Stimulated activated CD8-positive, alpha-beta memory T cell treated with anti-CD3 and anti-CD28 coated beads, Interleukin-12 subunit alpha, Interleukin-12 subunit beta, amount 100 ng/mL, for 1 hour (primary cell): Measurements from ENCODE around the gene APPBP2.
"Not testable (repeated sequence)": the region's sequence is repeated elsewhere in the genome, so short reads cannot be mapped to it uniquely, and the experiment has no call there.

Experiments used
- DNase-seq: peaks from one replicate; pipeline ENCODE4 v3.0.0-alpha.2; 2020; ENCODE audit warnings: low read depth

APPBP2 gene

DNA sequence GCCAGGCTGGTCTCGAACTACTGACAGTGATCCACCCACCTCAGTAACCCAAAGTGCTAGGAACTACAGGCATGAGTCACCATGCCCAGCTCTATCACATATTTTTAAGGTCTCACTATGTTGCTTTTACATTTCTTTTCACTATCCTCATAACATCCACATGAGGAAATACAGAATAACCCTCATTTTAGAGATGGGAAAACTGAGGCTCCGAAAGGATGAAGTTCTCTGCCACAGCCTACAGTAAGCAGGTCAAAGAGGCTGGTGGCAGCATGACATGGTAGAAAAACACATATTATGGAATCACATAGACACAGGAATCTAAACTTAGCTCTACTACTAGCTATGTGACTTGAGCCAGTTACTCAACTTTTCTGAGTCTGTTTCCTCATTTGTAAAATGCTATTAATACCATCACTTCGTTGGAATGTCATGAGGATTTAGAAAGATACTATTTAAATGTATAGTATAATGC lies 32.2 kb downstream of the APPBP2 start:
- DNase-seq: no peak

DNA sequence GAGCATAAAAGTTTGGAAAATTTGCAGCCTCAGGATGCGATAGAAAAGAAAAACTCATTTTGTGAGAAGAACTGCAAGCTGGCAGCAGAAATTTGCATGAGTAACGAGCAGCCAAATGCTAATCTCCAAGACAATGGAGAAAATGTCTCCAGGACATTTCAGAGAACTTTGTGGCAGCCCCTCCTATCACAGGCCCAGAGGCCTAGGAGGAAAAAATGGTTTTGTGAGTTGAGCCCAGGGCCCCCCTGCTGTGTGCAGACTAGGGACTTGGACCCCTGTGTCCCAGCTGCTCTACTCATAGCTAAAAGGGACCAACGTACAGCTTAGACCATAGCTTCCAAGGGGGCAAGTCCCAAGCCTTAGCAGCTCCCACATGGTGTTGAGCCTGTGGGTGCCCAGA lies 34.3 kb downstream of the APPBP2 start:
- DNase-seq: no peak

DNA sequence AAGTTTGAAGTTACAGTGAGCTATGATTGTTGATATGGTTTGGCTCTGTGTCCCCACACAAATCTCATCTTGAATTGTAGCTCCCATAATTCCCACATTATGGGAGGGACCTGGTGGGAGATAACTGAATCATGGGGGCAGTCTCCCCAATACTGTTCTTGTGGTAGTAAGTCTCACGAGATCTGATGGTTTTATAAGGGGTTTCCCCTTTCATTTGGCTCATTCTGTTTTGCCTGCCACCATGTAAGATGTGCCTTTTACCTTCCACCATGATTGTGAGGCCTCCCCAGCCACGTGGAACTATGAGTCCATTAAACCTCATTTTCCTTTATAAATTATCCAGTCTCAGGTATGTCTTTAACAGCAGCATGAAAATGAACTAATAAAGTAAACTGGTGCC lies 35.4 kb downstream of the APPBP2 start:
- DNase-seq: not testable (repeated sequence)

DNA sequence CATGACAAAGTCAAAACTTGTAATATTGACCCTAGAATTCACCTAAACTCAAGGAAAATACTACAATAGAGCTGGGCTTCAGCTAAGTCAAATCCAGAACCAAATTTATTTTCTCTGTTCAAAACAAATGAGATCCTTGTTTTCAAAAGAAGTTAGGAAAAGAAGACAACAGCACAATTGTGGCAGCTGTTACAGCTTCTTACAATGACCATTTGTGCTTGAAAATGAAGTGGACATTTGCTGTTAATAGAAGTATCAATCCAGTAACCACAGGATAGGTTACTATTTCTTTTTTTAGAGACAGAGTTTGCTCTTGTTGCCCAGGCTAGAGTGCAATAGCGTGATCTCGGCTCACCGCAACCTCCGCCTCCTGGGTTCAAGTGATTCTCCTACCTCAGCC lies 44.4 kb downstream of the APPBP2 start:
- DNase-seq: no peak

DNA sequence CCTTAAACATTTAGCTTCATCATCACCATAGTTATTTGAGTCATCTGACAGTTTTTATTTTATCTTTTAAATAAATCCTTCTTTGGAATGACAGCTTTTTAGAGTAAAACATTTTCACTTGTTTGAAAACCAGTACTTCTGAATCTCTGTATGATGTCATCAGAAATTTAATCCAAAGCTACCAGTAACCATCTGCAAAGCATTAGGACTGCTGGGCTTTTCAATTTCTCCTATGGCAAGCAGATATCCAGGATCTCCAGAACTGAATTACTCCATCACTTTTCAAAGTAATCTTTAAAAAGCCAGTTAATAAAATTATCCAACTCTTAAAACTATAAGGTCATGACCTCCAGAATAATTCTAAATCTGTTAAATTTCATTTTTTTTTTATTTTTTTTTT lies 52.3 kb downstream of the APPBP2 start:
- DNase-seq: no peak

DNA sequence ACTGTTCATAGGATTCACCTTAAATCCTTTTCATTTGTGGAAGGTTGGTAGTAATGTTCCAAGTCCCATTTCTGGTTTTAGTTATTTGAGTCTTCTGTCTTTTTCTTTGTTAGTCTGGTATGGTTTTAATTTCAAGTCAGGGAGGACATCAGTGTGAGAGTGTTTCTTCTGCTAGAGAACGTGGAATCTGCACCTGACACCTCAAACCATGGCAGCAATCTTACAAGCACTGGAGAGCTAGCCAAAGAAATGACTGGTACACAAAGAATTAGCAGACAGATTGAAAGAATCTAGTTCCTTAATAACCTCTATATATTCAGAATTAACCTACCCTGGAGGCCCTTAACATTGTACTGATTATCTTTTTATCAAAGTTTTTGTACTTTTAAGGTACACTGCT lies 53.6 kb downstream of the APPBP2 start:
- no peak for DNase-seq

DNA sequence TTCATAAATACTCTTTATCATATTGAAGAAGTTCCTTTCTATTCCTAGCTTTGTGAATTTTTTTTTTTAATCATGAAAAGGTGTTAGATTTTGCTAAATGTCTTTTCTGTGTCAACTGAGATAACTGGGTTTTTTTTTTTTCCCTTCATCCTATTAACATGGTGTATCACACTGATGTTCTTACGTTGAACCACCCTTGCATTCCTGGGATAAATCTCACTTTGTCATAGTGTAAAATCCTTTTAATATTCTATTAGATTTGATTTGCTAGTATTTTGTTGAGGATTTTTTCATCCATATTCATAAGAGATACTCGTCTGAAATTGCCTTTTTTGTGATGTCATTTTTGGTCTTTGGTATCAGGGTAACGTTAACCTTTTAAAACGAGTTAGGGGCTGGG lies 54.6 kb downstream of the APPBP2 start:
- no peak for DNase-seq

DNA sequence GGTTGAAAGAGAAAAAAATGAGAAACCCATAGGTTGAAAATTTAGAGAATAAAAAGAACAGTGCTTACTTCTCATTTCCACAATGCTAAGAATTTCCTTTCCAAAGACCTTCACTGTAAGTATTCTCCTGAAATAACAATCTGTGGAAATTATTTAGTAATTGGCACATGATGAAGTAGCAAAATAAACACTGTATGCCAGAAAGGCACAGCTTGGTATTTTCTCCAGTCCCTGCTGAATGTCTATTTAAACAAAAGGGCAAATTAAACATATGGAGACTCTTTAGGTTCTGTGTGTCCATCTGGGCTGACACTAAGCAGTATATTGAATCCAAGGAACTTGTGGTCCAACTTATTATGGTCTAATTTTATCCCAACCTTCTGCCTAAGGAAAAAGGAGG lies 57.7 kb downstream of the APPBP2 start:
- DNase-seq: no peak

DNA sequence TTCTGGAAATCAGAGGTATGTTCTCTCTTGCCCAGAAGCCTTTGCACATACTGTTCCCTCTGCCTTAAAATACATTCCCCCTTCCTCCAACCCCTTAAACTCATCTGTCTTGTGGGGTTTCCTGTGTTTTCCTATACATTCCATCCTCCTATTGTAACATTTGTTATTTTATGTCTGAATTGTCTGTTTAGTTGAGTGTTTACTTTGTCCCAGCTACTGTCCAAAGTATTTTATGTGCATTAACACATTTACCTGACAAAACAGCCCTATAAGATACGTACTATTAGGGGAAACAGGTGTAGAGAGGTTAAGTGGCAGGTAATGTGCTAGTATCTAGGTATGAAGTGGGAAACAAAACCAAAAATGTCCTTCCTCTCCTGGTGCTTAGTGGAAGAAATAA lies 61.7 kb downstream of the APPBP2 start:
- no peak for DNase-seq

DNA sequence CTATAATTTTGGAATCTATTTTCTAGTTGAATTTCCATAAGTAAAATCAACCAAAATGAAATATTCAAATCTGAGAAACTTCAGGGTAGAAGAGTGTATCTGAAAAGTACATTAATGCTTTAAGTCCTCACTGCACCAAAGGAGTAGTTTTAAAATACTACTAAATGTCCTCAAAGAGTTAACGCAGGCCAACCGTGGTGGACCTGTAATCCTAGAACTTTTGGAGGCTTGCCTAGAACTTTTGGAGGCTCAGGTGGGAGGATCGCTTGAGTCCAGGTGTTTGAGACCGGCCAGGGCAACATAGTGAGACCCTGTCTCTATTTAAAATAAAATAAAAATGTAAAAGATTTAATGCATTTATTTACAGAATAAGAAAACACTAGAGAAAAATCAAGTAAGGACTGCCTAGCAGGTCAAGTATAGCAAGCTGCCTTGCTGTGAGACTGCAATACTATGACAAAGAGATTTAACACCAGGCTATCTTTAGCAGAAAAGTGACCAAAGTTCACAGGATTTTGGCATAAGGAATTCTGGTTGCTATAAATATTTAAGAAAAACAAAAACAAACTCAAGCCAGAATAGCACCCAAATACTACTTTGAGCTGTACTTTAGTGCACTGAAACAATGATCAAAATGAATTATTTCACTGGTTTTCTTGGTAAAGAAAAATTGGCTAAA lies 62.7 kb downstream of the APPBP2 start:
- no peak for DNase-seq

DNA sequence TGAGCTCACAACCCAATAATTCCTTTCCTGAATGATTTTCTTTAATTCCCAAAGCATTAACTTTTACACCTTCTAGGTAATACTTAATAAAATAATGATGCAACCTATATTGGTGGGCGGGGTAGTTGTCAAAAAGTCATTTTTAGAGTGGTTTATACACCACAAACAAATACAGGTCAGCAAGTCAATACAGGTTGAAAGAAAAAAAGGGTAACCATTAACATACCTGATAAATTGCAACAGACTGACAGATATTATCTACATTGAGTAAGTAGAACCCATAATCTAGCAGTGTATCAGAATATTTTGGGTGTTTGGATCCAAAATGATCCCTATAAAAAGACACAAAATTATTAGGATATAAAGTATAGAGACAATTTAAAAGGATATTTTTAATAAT lies 64.5 kb downstream of the APPBP2 start:
- DNase-seq: no peak

DNA sequence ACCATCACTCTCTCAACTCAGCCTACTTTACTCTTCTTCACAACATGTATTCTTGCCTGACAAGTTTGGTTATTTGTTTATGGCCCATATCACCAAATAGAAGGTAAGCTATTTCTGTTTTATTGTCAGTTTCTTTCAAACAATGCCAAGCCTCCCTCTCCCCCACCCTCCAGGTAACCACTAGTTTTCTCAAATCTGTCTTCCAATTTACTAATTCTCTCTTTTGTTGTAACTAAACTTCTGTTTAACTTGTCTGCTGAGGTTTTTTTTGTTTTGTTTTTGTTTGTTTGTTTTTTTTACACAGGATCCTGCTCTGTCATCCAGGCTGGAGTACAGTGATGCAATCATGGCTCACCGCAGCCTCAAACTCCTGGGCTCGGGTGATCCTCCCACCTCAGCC lies 68.9 kb downstream of the APPBP2 start:
- no peak for DNase-seq

DNA sequence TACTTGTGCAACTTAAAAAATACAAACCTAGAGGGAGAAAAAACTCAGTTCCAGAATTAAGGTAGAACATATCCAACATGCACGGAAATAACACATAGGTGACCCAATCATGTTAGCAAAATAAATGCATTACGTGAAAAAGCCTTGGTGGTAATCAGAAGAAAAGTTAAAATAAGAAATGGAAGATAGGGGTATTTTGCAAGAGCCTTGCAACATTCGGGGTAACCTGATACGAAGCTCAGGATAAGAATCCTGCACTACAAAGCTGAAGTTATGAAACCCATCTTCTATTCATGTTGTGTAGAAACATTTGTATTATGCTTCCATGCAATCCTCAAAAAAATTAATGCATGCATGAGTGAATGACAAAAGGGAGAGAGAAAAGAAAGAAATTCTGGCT lies 70.7 kb downstream of the APPBP2 start:
- no peak for DNase-seq

DNA sequence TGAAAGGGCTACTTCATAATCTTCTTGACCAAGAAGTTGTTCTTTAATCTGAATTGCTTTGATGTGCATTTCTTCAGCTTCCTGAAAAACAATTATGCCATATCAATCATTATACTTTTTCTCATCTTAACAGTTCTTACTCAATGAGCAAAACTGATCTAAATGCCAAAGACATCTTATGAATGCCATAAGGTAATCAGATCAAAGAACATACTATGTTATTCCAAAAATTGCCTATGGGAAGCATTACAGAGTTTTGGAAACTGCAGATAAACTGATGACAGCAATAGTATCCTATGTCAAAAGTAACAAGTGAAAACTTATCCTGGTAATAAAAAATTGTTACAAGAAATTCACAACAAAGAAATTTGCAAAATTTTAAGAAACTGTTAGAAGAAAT lies 74.1 kb downstream of the APPBP2 start:
- no peak for DNase-seq

DNA sequence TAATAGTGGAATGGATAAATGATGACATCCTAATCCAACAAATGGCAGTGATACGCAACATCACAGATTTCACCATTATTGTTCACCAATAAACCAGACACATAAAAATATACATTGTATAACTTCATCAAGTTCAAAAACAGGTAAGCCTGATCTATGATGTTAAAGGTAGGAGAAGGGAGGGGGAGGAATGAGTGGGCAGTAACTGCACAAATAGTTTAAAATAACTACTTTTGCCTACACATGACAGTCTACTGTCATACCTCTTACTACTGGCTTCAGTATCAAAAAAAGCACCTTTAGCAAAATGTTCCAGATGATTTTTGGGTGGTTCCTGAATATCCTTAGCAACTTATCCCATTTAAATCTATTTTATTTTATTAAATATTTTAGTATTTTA lies 75.0 kb downstream of the APPBP2 start:
- no peak for DNase-seq

DNA sequence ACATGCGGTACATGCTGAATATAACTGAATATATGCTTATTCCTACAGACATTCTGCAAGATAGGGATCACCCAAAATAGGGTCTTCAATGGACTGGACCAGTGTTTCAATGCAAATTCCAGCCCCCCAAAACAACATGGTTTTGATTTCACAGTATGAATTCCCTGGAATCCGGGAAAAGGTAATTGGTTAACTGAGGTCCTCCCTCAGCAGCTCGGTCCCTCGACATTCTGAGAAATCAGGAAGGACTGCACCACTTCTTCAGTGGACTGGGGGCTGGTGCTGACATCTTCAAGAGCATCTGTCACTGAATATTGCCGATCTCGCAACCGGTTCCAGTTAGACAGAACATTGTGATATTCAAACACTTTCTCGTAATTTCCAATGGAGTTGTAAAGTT lies 78.7 kb downstream of the APPBP2 start:
- no peak for DNase-seq

DNA sequence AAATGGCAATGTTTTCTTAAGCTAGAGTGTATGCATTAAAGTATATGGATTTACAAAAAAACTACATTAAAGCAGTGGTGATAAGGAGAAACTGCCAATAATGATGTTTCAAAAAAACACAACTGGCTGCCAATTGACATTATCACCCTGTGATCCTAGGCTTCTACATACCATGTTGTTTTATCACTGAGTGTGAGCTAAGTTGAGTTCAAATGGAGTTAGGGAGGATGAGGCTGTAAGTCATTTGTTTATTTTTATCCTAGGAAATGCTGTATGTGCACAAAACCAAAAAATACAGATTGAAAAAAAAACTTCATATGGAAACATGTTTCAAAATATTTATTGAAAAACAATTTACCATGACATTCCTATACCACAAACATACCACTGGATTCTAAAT lies 80.9 kb downstream of the APPBP2 start:
- no peak for DNase-seq

DNA sequence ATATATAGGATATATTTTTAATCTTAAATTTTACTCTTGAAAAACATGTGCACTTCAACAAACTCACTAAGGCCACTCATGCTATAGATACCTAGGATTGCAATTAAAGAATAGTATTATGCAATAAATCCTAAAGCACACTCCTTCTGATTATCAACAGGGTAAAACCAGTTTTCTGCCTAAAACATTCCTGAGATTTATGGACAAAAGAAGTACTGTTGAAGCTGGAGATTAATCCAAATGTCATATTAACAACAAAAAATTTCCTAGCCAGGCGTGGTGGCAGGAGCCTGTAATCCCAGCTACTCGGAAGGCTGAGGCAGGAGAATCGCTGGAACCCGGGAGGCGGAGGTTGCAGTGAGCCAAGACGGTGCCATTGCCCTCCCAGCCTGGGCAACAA lies 82.3 kb downstream of the APPBP2 start:
- no peak for DNase-seq

DNA sequence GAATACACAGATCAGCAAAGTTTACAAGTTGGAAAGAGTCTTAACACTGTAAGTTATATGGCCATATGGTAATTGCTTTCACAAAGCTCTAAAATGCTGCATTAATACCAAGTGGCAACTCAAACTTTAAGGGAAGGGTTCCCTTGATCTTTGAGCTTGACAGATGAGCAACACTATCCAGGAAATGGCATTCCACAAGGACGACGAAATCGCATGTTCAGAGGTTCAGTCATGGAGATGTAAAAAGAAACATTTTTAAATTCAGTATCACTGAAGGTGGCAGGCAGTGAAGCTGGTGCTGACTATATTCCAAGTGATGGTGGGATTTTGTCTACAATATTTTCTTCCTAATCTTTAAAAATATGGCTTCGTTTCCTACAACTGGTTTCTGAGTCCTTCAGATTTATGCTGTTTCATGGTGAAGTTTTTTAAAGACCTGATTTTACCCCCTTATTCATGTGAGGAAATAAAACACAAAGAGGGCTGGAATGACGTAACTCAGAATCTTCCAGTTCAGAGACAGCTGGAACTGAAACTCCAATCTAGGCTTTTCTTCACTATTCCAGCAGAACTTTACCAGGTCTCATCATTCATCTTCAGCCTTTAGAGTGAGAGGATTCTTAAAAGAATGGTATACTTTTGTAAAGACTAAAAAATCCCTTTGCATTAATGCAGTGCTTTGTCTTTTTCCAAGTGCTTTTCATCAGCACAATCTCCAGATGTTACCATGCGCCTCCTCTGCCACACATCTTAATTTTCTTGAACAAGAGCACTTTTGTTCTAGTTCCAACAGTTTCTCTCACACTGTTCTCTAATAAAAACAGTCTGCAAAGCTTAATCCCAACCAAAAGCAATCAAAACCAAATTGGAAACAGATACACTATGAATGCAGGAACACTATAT lies 83.5 kb downstream of the APPBP2 start:
- DNase-seq: no peak

DNA sequence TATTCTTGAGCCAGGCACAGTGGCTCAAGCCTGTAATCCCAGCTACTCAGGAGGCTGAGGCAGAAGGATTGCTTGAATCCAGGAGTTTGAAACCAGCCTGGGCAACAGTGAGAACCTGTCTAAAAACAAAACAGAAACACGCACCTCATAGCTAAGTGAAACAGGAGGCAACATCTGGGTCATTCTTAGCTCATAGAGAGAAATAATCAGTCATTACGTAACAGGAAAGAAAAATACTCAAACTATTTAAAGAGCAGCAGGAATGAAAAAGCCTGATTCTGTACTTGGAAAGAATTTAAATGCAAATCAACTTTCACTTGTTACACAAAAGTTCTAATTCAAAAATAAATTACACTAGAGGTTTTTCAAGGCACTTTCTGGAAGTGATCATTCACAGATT lies 86.5 kb downstream of the APPBP2 start:
- no peak for DNase-seq

DNA sequence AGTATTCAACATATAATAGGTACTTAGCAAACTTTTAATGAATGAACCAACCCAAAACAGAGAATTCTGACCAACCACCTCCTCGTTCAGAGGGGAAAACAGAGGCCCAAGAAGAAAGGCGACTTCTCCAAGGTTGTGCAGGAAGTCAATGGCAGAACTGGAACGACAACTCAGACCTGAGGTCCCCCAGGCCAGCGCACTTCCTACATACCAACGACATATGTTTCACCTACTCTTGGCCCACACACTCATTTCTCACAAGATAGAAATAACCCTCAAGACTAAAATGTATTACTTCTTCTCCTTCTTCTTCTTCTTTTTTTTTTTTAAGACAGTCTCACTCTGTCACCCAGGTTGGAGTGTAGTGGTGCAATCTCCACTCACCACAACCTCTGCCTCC lies 89.4 kb downstream of the APPBP2 start:
- no peak for DNase-seq

DNA sequence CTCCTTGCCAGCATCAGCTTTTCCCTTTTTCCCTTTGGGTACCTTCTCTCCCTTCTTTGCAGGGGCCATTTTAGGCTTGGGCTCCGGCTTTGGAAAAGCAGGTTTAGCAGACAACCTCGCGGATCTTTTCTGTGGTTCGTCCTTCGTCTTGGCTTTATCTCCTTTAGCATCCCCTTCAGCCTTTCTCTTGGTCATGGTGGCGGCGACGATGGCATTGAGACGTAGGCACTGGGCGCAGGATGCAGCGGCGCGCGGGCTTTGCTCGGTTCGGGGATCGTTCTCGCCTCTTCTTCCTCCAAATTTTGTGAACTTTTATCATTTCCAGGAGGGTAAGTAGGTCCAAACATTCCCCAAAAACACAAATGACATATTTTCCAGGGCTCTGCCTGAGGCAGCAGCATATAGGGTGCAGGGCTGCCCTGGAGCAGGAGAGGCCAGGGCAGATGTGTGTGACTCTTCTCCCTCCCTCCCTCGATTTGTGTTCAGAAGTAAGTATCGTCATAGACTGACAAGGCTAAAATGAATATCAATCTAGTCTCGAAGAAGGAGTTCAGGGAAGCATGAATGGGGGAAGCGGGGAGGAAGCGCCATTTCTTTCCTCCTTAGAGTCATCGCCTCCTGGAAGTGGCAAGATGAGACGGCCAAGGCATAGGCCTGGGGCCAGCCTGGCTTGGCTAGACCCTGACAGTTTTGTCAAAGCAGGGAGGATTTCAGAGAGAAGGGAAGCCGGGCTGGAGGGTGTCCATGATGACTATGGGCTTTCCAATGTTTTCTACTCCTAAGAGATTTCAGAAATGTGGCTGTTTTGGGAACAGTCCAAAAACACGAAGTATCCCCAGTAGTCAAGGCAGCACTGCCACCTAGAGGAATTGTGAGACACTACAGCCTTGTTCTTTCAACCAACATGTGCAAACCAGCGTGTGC lies 90.5 kb downstream of the APPBP2 start:
- DNase-seq: peak; percentile 16
